GM23338 (cell line): Measurements from ENCODE around the gene RAI14. TPM values are rescaled to one million over a fixed set of nuclear protein-coding genes. Genes with fewer than 3 reads are reported as not detected.

Experiments used
- ATAC-seq: fragments of 200-7000 bp; cut with Tn5 transposase; 3 replicates; pipeline ENCODE4 v1.9.1; 2020
- DNase-seq: peaks from one replicate; pipeline ENCODE4 v3.0.0-alpha.2; 2015; ENCODE audit warnings: low spot score
- H2AFZ ChIP-seq: fragments of 200-600 bp; sonication (generic); 2 replicates; pipeline ENCODE4 v1.8.0; 2016; ENCODE audit warnings: antibody characterized with exemption, mild to moderate bottlenecking, moderate library complexity
- H3F3A ChIP-seq: fragments of 200-600 bp; sonication (generic); replicated peaks from 2 replicates; pipeline ENCODE4 v1.8.0; 2017; ENCODE audit warnings: antibody characterized with exemption, mixed run types, low read depth
- H3K27ac ChIP-seq: fragments of 200-600 bp; sonication (generic); 2 replicates; pipeline ENCODE4 v1.6.1; 2016; ENCODE audit warnings: low read depth
- H3K27me3 ChIP-seq: fragments of 200-600 bp; sonication (generic); 2 replicates; pipeline ENCODE4 v1.8.0; 2016; ENCODE audit warnings: mild to moderate bottlenecking, mixed run types, moderate library complexity; ENCODE audit not compliant: insufficient read depth
- H3K36me3 ChIP-seq: fragments of 200-600 bp; sonication (generic); 2 replicates; pipeline ENCODE4 v1.8.0; 2016; ENCODE audit warnings: mild to moderate bottlenecking; ENCODE audit not compliant: insufficient read depth
- H3K4me1 ChIP-seq: fragments of 200-600 bp; sonication (generic); 2 replicates; pipeline ENCODE4 v1.8.0; 2016; ENCODE audit warnings: mild to moderate bottlenecking, moderate library complexity; ENCODE audit not compliant: insufficient read depth
- H3K4me2 ChIP-seq: fragments of 200-600 bp; sonication (generic); 2 replicates; pipeline ENCODE4 v1.7.1; 2017; ENCODE audit warnings: mixed run types
- H3K4me3 ChIP-seq: fragments of 200-600 bp; sonication (generic); 2 replicates; pipeline ENCODE4 v1.6.1; 2016; ENCODE audit warnings: mixed run types
- H3K79me2 ChIP-seq: fragments of 200-600 bp; sonication (generic); replicated peaks from 2 replicates; pipeline ENCODE4 v1.8.0; 2017; ENCODE audit warnings: mild to moderate bottlenecking; ENCODE audit not compliant: insufficient read depth
- H3K9me2 ChIP-seq: fragments of 200-600 bp; sonication (generic); 2 replicates; pipeline ENCODE4 v1.8.0; 2017; ENCODE audit not compliant: insufficient read depth
- H4K20me1 ChIP-seq: fragments of 200-600 bp; sonication (generic); replicated peaks from 2 replicates; pipeline ENCODE4 v1.8.0; 2017; ENCODE audit warnings: mild to moderate bottlenecking; ENCODE audit not compliant: insufficient read depth
- H3K27ac Mint-ChIP-seq: 2 replicates; pipeline ENCODE4 v1.8.0; 2020; ENCODE audit warnings: inconsistent platforms, mild to moderate bottlenecking, moderate library complexity, mixed read lengths
- H3K27me3 Mint-ChIP-seq: 3 replicates; pipeline ENCODE4 v1.8.0; 2022; ENCODE audit warnings: low read depth, mild to moderate bottlenecking, moderate library complexity, mixed read lengths, inconsistent platforms; ENCODE audit not compliant: insufficient read depth, poor library complexity
- H3K36me3 Mint-ChIP-seq: 3 replicates; pipeline ENCODE4 v1.8.0; 2021; ENCODE audit warnings: low read depth, mild to moderate bottlenecking, inconsistent platforms, moderate library complexity, mixed read lengths
- H3K4me1 Mint-ChIP-seq: 3 replicates; pipeline ENCODE4 v1.8.0; 2020; ENCODE audit warnings: mild to moderate bottlenecking, inconsistent platforms, mixed read lengths
- H3K4me3 Mint-ChIP-seq: 3 replicates; pipeline ENCODE4 v1.8.0; 2021; ENCODE audit warnings: moderate library complexity, mild to moderate bottlenecking, inconsistent platforms, mixed read lengths
- H3K9me3 Mint-ChIP-seq: 3 replicates; pipeline ENCODE4 v1.8.0; 2020; ENCODE audit warnings: moderate library complexity, mild to moderate bottlenecking, inconsistent platforms, mixed read lengths
- EZH2phosphoT487 ChIP-seq: fragments of 200-600 bp; sonication (generic); IDR thresholded peaks from one replicate; pipeline ENCODE4 v1.8.1; 2018; ENCODE audit warnings: antibody characterized with exemption; ENCODE audit not compliant: unreplicated experiment
- POLR2AphosphoS5 ChIP-seq: IDR thresholded peaks from 2 replicates; pipeline ENCODE4 v1.6.1; 2016; ENCODE audit warnings: antibody characterized with exemption, low read depth
- STAT1 ChIP-seq: IDR thresholded peaks from one replicate; pipeline ENCODE4 v1.6.1; 2016; ENCODE audit warnings: antibody characterized with exemption; ENCODE audit not compliant: unreplicated experiment
- polyA plus RNA-seq: library from polyadenylated mRNA; unstranded; fragments of >200 nt; fragmentation: Nextera tagmentation; extraction: Ambion mirVana; gene quantifications from 2 replicates; pipeline ENCODE4 v1.2.1, GENCODE V29; 2016
- total RNA-seq: library from RNA; depleted of rRNA; stranded (reverse); fragments of >200 nt; shearing (Covaris generic); gene quantifications from 2 replicates; pipeline ENCODE4 v1.2.3, GENCODE V29; 2014
- TF ChIP-seq, protein P1 (sequence below): IDR thresholded peaks from 2 replicates; pipeline ENCODE4 v1.6.1; 2016; ENCODE audit warnings: antibody characterized with exemption

RAI14 gene
- total and polyA plus RNA-seq, 2 experiments from 2014 or later = 58.8 to 95.8 TPM

DNA sequence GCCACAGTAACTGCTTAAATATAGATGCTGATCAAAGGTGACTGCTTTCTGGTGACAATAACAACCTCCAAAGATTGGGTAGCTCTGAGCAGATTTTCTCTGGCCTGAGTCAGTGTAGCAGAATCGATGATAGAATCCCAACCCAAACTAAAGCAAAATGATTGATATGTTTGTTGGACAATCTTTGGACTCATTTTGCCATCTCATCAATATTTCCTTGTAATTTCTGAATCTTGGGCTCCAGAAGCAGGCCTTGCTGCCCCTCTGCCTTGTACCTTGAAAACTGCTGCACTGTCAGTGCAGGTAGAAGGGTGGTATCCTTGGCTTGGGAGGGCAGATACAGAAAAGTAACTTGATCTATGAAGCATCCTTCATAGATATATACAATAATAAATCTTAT lies 201.8 kb downstream of the RAI14 start:
- no peak overlapping the region for H3K27ac ChIP-seq
- H3K79me2 ChIP-seq = no peaks in the 10 kb centered on the region
- no peaks in the 10 kb centered on the region for H3K36me3 ChIP-seq
- DNase-seq = no peak
- Mint-ChIP-seq H3K9me3 (no peaks in the 10 kb centered on the region), H3K36me3 (peaks cover 1% of the 10 kb centered on the region; the same call in 1 of the 3 replicates), H3K27me3 (no peaks in the 10 kb centered on the region), H3K27ac (no peak overlapping the region), H3K4me1 (peaks cover 13% of the 10 kb centered on the region), H3K4me3 (no peak overlapping the region)
- no peak overlapping the region for H2AFZ ChIP-seq
- H4K20me1 ChIP-seq = no peaks in the 10 kb centered on the region
- H3F3A ChIP-seq = 0 out of 2 replicates have a peak, but pooled peaks cover 3% of the 10 kb centered on the region
- TF ChIP-seq, protein P1, sequence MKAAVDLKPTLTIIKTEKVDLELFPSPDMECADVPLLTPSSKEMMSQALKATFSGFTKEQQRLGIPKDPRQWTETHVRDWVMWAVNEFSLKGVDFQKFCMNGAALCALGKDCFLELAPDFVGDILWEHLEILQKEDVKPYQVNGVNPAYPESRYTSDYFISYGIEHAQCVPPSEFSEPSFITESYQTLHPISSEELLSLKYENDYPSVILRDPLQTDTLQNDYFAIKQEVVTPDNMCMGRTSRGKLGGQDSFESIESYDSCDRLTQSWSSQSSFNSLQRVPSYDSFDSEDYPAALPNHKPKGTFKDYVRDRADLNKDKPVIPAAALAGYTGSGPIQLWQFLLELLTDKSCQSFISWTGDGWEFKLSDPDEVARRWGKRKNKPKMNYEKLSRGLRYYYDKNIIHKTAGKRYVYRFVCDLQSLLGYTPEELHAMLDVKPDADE = no peak
- H3K4me3 ChIP-seq = no peak overlapping the region
- no peaks in the 10 kb centered on the region for H3K27me3 ChIP-seq
- no peak for ATAC-seq
- no peak overlapping the region for H3K4me2 ChIP-seq
- H3K9me2 ChIP-seq = no peaks in the 10 kb centered on the region
- H3K4me1 ChIP-seq = peaks cover 7% of the 10 kb centered on the region

DNA sequence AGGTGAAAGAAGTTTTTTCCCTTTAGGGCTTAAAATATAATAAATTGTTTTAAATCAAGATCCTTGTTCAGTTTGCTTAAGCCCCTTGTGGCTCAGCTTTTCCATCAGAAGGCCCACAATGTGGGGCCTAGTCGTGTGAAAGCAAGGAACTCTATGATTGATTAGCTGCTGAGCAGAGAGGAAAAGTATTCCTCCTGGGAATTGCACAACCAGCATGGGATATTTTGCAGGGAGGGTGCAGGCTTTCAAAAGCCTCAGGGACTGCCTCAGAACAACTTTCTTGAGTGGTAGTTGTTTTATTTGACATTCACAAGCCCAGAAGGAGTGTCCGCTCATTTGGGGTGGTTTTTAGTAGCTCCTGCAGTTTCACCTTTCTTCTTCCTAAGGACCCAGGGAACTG lies 202.7 kb downstream of the RAI14 start:
- Histone ChIP-seq H3K27ac (no peak overlapping the region), H3K27me3 (no peaks in the 10 kb centered on the region), H3K4me2 (no peak overlapping the region), H3K9me2 (no peaks in the 10 kb centered on the region), H3F3A (0 out of 2 replicates have a peak, but pooled peaks cover 3% of the 10 kb centered on the region), H3K79me2 (no peaks in the 10 kb centered on the region), H3K36me3 (no peaks in the 10 kb centered on the region), H3K4me3 (no peak overlapping the region), H3K4me1 (peaks cover 16% of the 10 kb centered on the region), H4K20me1 (no peaks in the 10 kb centered on the region), H2AFZ (peak overlapping the region; percentile 81; the same call in 1 of the 2 replicates)
- H3K27ac Mint-ChIP-seq = no peak overlapping the region
- no peaks in the 10 kb centered on the region for H3K27me3 Mint-ChIP-seq
- TF ChIP-seq STAT1 (no peak), EZH2phosphoT487 (no peak)
- ATAC-seq (no peak), DNase-seq (no peak)
- no peaks in the 10 kb centered on the region for H3K36me3 Mint-ChIP-seq
- H3K4me1 Mint-ChIP-seq = peaks cover 22% of the 10 kb centered on the region
- H3K4me3 Mint-ChIP-seq = no peak overlapping the region
- H3K9me3 Mint-ChIP-seq = no peaks in the 10 kb centered on the region

DNA sequence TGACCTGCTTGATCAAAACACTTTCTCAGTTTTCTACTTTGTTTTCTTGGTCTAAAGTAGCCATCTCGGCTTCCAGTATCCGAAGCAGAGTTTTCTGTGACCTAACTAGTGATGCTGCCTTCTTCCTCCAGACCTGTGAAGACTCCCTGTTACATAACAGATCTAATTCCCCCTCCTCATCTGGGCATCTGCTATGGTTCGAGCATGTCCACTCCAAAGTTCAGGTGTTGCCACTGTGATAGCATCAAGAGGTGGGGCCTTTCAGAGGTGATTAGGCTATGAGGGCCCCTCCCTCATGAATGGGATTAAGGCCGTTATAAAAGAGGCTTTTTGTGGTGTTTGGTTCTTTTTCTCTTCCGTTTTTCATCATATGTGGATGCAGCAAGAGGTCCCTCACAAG lies 203.1 kb downstream of the RAI14 start:
- H3K4me1 ChIP-seq = peaks cover 17% of the 10 kb centered on the region
- 0 out of 2 replicates have a peak, but pooled peaks cover 3% of the 10 kb centered on the region for H3F3A ChIP-seq
- Mint-ChIP-seq H3K9me3 (no peaks in the 10 kb centered on the region), H3K36me3 (no peaks in the 10 kb centered on the region), H3K27ac (no peak overlapping the region), H3K27me3 (no peaks in the 10 kb centered on the region), H3K4me3 (no peak overlapping the region), H3K4me1 (peaks cover 26% of the 10 kb centered on the region)
- no peaks in the 10 kb centered on the region for H3K36me3 ChIP-seq
- H3K27ac ChIP-seq = no peak overlapping the region
- no peak for DNase-seq
- no peak for ATAC-seq
- H3K4me2 ChIP-seq = no peak overlapping the region
- H3K9me2 ChIP-seq = no peaks in the 10 kb centered on the region
- H3K27me3 ChIP-seq = no peaks in the 10 kb centered on the region
- H3K79me2 ChIP-seq = no peaks in the 10 kb centered on the region
- TF ChIP-seq POLR2AphosphoS5 = no peak
- TF ChIP-seq, protein P1 = no peak
- H2AFZ ChIP-seq = 0 out of 2 replicates have a peak overlapping the region, but pooled peaks have one; percentile 81
- no peaks in the 10 kb centered on the region for H4K20me1 ChIP-seq
- no peak overlapping the region for H3K4me3 ChIP-seq
